H1 (cell line): ENCODE results near the gene STK16. TPM values are rescaled to one million over a fixed set of nuclear protein-coding genes. Genes with fewer than 3 reads are reported as not detected.

Experiments
- CTCF ChIA-PET: fragments of 300-600 bp; sonication (Branson Sonifier 250); formaldehyde crosslinking; loops from one replicate; lab custom pipeline; 2021; ENCODE audit not compliant: partially characterized antibody; lab: Charles Lee
- POLR2A ChIA-PET: fragments of 300-600 bp; sonication (Branson Sonifier 250); formaldehyde crosslinking; loops from one replicate; lab custom pipeline; 2021; ENCODE audit warnings: inconsistent platforms; ENCODE audit not compliant: partially characterized antibody; lab: Charles Lee
- DNase-seq, 2 experiments: peaks; one replicate each; pipeline versions ENCODE4 v3.0.0 to v3.0.0-alpha.2; 2010 to 2022; ENCODE audit warnings: low spot score in 2 of 2, low read depth in 1 of 2, mixed read lengths in 1 of 2
- FAIRE-seq: peaks from 2 replicates; lab custom pipeline; 2011; peaks lifted over from hg19 to GRCh38; lab: Jason Lieb, UNC
- H2AFZ ChIP-seq: 2 replicates; pipeline ENCODE4 v1.8.1; 2012; ENCODE audit warnings: low read length, inconsistent platforms
- H2AK5ac ChIP-seq: 2 replicates; pipeline ENCODE4 v1.6.1; 2013; ENCODE audit warnings: low read depth, low read length
- H2BK120ac ChIP-seq: replicated peaks from 2 replicates; pipeline ENCODE3; 2013; ENCODE audit warnings: low read depth, low read length, inconsistent platforms
- H2BK12ac ChIP-seq: 2 replicates; pipeline ENCODE4 v1.6.1; 2013; ENCODE audit warnings: low read depth, low read length
- H2BK15ac ChIP-seq: 2 replicates; pipeline ENCODE4 v1.6.1; 2013; ENCODE audit warnings: low read length
- H2BK20ac ChIP-seq: 2 replicates; pipeline ENCODE4 v1.6.1; 2013; ENCODE audit warnings: low read length
- H2BK5ac ChIP-seq: 2 replicates; pipeline ENCODE4 v1.6.1; 2013; ENCODE audit warnings: low read depth, low read length
- H3K14ac ChIP-seq: 2 replicates; pipeline ENCODE4 v1.6.1; 2013; ENCODE audit warnings: inconsistent platforms; ENCODE audit not compliant: insufficient read length
- H3K18ac ChIP-seq: 2 replicates; pipeline ENCODE4 v1.6.1; 2013; ENCODE audit warnings: low read length; ENCODE audit errors: extremely low read depth
- H3K23ac ChIP-seq: 2 replicates; pipeline ENCODE4 v1.6.1; 2013; ENCODE audit warnings: inconsistent platforms; ENCODE audit not compliant: insufficient read length
- H3K23me2 ChIP-seq: 2 replicates; pipeline ENCODE4 v1.6.1; 2013; ENCODE audit warnings: low read depth, low read length
- H3K27ac ChIP-seq: 2 replicates; pipeline ENCODE4 v1.6.1; 2011; ENCODE audit warnings: low read depth, low read length, inconsistent platforms
- H3K27me3 ChIP-seq, 4 experiments: replicated peaks in 1 of 4; 1 replicate in 1 of 4; 2 replicates in 3 of 4; pipeline versions ENCODE4 v1.6.1 to v1.8.1; 2011 to 2013; ENCODE audit warnings: low read length in 3 of 4, mild to moderate bottlenecking in 3 of 4, inconsistent platforms in 2 of 4, mixed read lengths in 2 of 4, moderate library complexity in 1 of 4; ENCODE audit not compliant: control insufficient read depth in 3 of 4, insufficient read depth in 3 of 4; ENCODE audit errors: extremely low read depth in 1 of 4
- H3K36me3 ChIP-seq, 4 experiments: 2 replicates each; pipeline versions ENCODE4 v1.6.1 to v1.8.1; 2011 to 2013; ENCODE audit warnings: mild to moderate bottlenecking in 4 of 4, low read length in 3 of 4, moderate library complexity in 2 of 4, control low read depth in 1 of 4, inconsistent platforms in 1 of 4; ENCODE audit not compliant: insufficient read depth in 4 of 4, control insufficient read depth in 2 of 4
- H3K4ac ChIP-seq: replicated peaks from 2 replicates; pipeline ENCODE3; 2013; ENCODE audit warnings: low read length, low read depth, mixed read lengths, inconsistent platforms; ENCODE audit not compliant: insufficient read length
- H3K4me1 ChIP-seq, 4 experiments: replicated peaks in 1 of 4; 1 replicate in 1 of 4; 2 replicates in 3 of 4; pipeline versions ENCODE4 v1.6.1 to v1.8.1; 2011 to 2013; ENCODE audit warnings: low read length in 3 of 4, inconsistent platforms in 2 of 4, mixed read lengths in 1 of 4; ENCODE audit not compliant: insufficient read depth in 4 of 4, control insufficient read depth in 3 of 4
- H3K4me2 ChIP-seq, 2 experiments: 2 replicates each; pipeline versions ENCODE4 v1.6.1 to v1.8.1; 2011 to 2013; ENCODE audit warnings: low read depth in 2 of 2, low read length in 2 of 2, control low read depth in 1 of 2, inconsistent platforms in 1 of 2, mild to moderate bottlenecking in 1 of 2; ENCODE audit not compliant: insufficient read depth in 1 of 2
- H3K4me3 ChIP-seq, 4 experiments: fragments of 200-600, 300-600 bp in 1 of 4; sonication (generic), shearing (Covaris generic), sonication (Bioruptor Twin) in 1 of 4; 2 replicates each; pipeline versions ENCODE4 v1.5.1 to v1.8.1; 2011 to 2016; ENCODE audit warnings: low read length in 4 of 4, low read depth in 3 of 4, control low read depth in 2 of 4, inconsistent platforms in 2 of 4, mild to moderate bottlenecking in 2 of 4, mixed read lengths in 1 of 4, moderate library complexity in 1 of 4; ENCODE audit not compliant: insufficient read depth in 2 of 4; ENCODE audit errors: extremely low read depth in 1 of 4
- H3K56ac ChIP-seq: replicated peaks from 2 replicates; pipeline ENCODE3; 2013; ENCODE audit warnings: low read depth, mild to moderate bottlenecking, mixed read lengths, low read length, inconsistent platforms; ENCODE audit not compliant: insufficient read length
- H3K79me1 ChIP-seq: 2 replicates; pipeline ENCODE4 v1.6.1; 2013; ENCODE audit warnings: low read depth, low read length, control low read depth
- H3K79me2 ChIP-seq, 2 experiments: 2 replicates each; pipeline versions ENCODE4 v1.6.1 to v1.8.1; 2012 to 2013; ENCODE audit warnings: low read length in 2 of 2, mild to moderate bottlenecking in 2 of 2, inconsistent platforms in 1 of 2; ENCODE audit not compliant: insufficient read depth in 2 of 2, control insufficient read depth in 1 of 2
- H3K9ac ChIP-seq, 4 experiments: replicated peaks in 1 of 4; 1 replicate in 1 of 4; 2 replicates in 3 of 4; pipeline versions ENCODE4 v1.6.1 to v1.8.1; 2011 to 2013; ENCODE audit warnings: low read depth in 3 of 4, low read length in 3 of 4, control low read depth in 2 of 4, mild to moderate bottlenecking in 2 of 4, moderate library complexity in 2 of 4, inconsistent platforms in 1 of 4; ENCODE audit errors: extremely low read depth in 1 of 4
- H3K9me3 ChIP-seq, 2 experiments: 2 replicates each; pipeline versions ENCODE4 v1.6.1 to v1.8.1; 2012 to 2013; ENCODE audit warnings: mild to moderate bottlenecking in 2 of 2, moderate library complexity in 2 of 2, control low read depth in 1 of 2, inconsistent platforms in 1 of 2, low read depth in 1 of 2, low read length in 1 of 2, mixed read lengths in 1 of 2; ENCODE audit not compliant: insufficient read depth in 2 of 2
- H4K20me1 ChIP-seq, 2 experiments: replicated peaks in 1 of 2; 2 replicates each; pipeline versions ENCODE3 to v1.8.1; 2011 to 2013; ENCODE audit warnings: inconsistent platforms in 2 of 2, low read length in 2 of 2, mild to moderate bottlenecking in 1 of 2; ENCODE audit not compliant: insufficient read depth in 2 of 2, control insufficient read depth in 1 of 2
- H4K5ac ChIP-seq: 2 replicates; pipeline ENCODE4 v1.6.1; 2013; ENCODE audit warnings: low read length, low read depth, mixed read lengths, inconsistent platforms; ENCODE audit not compliant: insufficient read length
- H4K8ac ChIP-seq: 2 replicates; pipeline ENCODE4 v1.8.0; 2013; ENCODE audit warnings: mild to moderate bottlenecking, moderate library complexity, low read length, inconsistent platforms; ENCODE audit not compliant: insufficient read depth; ENCODE audit errors: extremely low read depth
- H4K91ac ChIP-seq: replicated peaks from 2 replicates; pipeline ENCODE3; 2013; ENCODE audit warnings: low read length, mixed read lengths, inconsistent platforms; ENCODE audit not compliant: insufficient read length
- CHD2 ChIP-seq: IDR thresholded peaks from 2 replicates; pipeline ENCODE4 v1.6.1; 2012; ENCODE audit warnings: low read length, improper control_type of control experiment
- EZH2 ChIP-seq: fragments of 200-600 bp; sonication (generic); IDR thresholded peaks from 2 replicates; pipeline ENCODE4 v1.7.1; 2012; ENCODE audit warnings: low read depth, mild to moderate bottlenecking, moderate library complexity, low read length, inconsistent platforms; ENCODE audit not compliant: severe bottlenecking
- RNF2 ChIP-seq: fragments of 200-900, 300-1000 bp; sonication (generic); IDR thresholded peaks from 2 replicates; pipeline ENCODE4 v1.7.1; 2016; ENCODE audit warnings: borderline replicate concordance, low read depth, mild to moderate bottlenecking, antibody characterized with exemption, low read length; ENCODE audit not compliant: poor library complexity, severe bottlenecking; ENCODE audit errors: missing control alignments
- SUZ12 ChIP-seq: fragments of 200-600 bp; sonication (generic); IDR thresholded peaks from 2 replicates; pipeline ENCODE4 v1.6.1; 2012; ENCODE audit warnings: mild to moderate bottlenecking, inconsistent platforms, low read length, moderate library complexity, mixed read lengths
- WGBS, 2 experiments: shearing (Covaris generic) in 1 of 2; methylation state at CpG; one replicate each; pipeline versions ENCODE4 v1.1.6 to v1.1.7; 2013 to 2015; ENCODE audit warnings: low lambda C conversion rate in 2 of 2, mixed read lengths in 2 of 2, inconsistent platforms in 1 of 2, low coverage in 1 of 2, missing lambda C conversion rate in 1 of 2; ENCODE audit not compliant: insufficient replicate concordance in 2 of 2, insufficient coverage in 1 of 2, insufficient read length in 1 of 2; ENCODE audit errors: extremely low coverage in 1 of 2, missing lambda C conversion rate in 1 of 2; 5-methylcytosine and 5-hydroxymethylcytosine counted together
- polyA plus RNA-seq, 7 experiments: library from polyadenylated mRNA; depleted of rRNA in 3 of 7; stranded (reverse) in 5 of 7; unstranded in 2 of 7; fragments of >200 nt in 5 of 7; fragments of 200-250 nt in 2 of 7; gene quantifications; 1 replicate in 5 of 7; 2 replicates in 1 of 7; 4 replicates in 1 of 7; pipeline versions ENCODE4 v1.2.1 to v1.2.3, GENCODE V29; 2011 to 2013; ENCODE audit warnings: missing spikeins in 2 of 7, mixed read lengths in 2 of 7
- total RNA-seq: library from RNA; stranded (reverse); fragmentation: NEBNext Ultra II Directional; extraction: Animal tissue kit (Norgen Biotek cat#: 25700); gene quantifications from 2 replicates; pipeline ENCODE4 v1.2.1, GENCODE V29; 2021

The STK16 gene
- total and polyA plus RNA-seq, 2 of the 8 experiments (the other 6 are each of a cell fraction or from before 2014, with no cell fraction given): 21.3 to 51.4 TPM

- Histone ChIP-seq H4K5ac (no peak overlapping the region), H3K4me2 (peak overlapping the region; percentile 85 to 92), H2BK12ac (no peak overlapping the region), H3K27me3 (peaks cover 16 to 43% (median 36%) of the 10 kb centered on the region in 4 experiments), H2BK5ac (no peak overlapping the region), H3K4me1 (peaks cover 5 to 12% (median 9%) of the 10 kb centered on the region in 4 experiments), H3K27ac (no peak overlapping the region), H4K20me1 (peaks cover 0 to 2% of the 10 kb centered on the region in 2 experiments), H2AFZ (no peak overlapping the region), H2BK120ac (no peak overlapping the region), H3K14ac (no peak overlapping the region), H3K4me3 (peak overlapping the region in 3 of 4 experiments; percentile 9 to 64 (median 62); a peak in 6 of 8 replicates), H3K9ac (no peak overlapping the region), H3K23ac (no peak overlapping the region), H3K56ac (no peak overlapping the region), H3K79me2 (no peaks in the 10 kb centered on the region), H2AK5ac (no peak overlapping the region), H3K79me1 (peaks cover 2% of the 10 kb centered on the region; the same call in 1 of the 2 replicates), H3K18ac (no peak overlapping the region), H4K8ac (no peak overlapping the region), H3K36me3 (peaks cover 0 to 8% (median 3%) of the 10 kb centered on the region in 4 experiments; a peak in 4 of 8 replicates), H2BK20ac (no peak overlapping the region), H2BK15ac (no peak overlapping the region), H4K91ac (no peak overlapping the region), H3K9me3 (no peaks in the 10 kb centered on the region), H3K4ac (no peak overlapping the region), H3K23me2 (peaks cover 17% of the 10 kb centered on the region)
- POLR2A ChIA-PET: interaction anchor here (0.6 to 14.9 kb wide), 11 partner anchors 9 to 195 kb away, joined by 3 to 190 read pairs (median 6); partner anchors contain the start of genes ABCB6, ANKZF1, ATG9A and DNAJB2
- DNase-seq: no peak
- 38% methylated on average over 12 of the region's 12 CpGs; no CpG with 5 or more reads in 1 of the 2 experiments for WGBS, 2 experiments
- CTCF ChIA-PET: interaction anchor here (0.8 to 5.8 kb wide), 8 partner anchors 10 to 255 kb away, joined by 3 to 40 read pairs (median 4); partner anchors contain the start of genes DNAJB2, GLB1L and STK16
- no peak for FAIRE-seq
- TF ChIP-seq RNF2 (peak; percentile 16), CHD2 (no peak), EZH2 (peak; percentile 41), SUZ12 (peak; percentile 68; the same call in 1 of the 2 replicates)
Measured at GRCh38 chr2:219254590-219255201, 9.4 kb downstream of the STK16 start.
